ENCODE data around the gene ARHGEF16.

DNA sequence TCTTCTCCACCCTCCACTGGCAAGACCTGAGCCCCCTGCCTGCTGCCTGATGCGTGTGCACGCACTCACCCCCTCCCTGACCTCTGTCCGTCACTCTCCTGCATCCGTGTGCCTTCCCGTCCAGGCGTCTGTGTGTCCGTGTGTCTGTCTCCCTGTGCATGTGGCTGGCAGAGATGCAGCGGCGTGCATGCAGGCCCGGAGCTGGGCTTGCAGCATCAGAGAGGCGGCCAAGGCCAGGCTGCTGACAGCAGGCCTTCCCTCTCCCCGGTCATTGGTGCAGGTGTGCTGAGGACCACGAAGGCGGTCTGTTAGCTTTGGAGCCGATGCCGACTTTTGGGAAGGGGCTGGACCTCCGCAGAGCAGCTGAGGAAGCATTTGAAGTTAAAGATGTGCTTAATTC lies 22.8 kb upstream of the ARHGEF16 start:
- TF ChIP-seq, protein P1, sequence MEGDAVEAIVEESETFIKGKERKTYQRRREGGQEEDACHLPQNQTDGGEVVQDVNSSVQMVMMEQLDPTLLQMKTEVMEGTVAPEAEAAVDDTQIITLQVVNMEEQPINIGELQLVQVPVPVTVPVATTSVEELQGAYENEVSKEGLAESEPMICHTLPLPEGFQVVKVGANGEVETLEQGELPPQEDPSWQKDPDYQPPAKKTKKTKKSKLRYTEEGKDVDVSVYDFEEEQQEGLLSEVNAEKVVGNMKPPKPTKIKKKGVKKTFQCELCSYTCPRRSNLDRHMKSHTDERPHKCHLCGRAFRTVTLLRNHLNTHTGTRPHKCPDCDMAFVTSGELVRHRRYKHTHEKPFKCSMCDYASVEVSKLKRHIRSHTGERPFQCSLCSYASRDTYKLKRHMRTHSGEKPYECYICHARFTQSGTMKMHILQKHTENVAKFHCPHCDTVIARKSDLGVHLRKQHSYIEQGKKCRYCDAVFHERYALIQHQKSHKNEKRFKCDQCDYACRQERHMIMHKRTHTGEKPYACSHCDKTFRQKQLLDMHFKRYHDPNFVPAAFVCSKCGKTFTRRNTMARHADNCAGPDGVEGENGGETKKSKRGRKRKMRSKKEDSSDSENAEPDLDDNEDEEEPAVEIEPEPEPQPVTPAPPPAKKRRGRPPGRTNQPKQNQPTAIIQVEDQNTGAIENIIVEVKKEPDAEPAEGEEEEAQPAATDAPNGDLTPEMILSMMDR (IDR thresholded peaks at IDR 0.05), result no peak
- TF ChIP-seq POLR2A (IDR thresholded peaks at IDR 0.05), result no peak

Data from breast epithelium (tissue), 3 donors.